NCI-H2081 treated with DMSO at 0.1 percent for 48 hours (cell line): Measurements from ENCODE around the gene PRR36.
"Not testable (repeated sequence)": the region's sequence is repeated elsewhere in the genome, so short reads cannot be mapped to it uniquely, and the experiment has no call there.

Experiments used
- DNase-seq: peaks from one replicate; lab custom pipeline; 2025; lab: John Stamatoyannopoulos, UW

Gene PRR36

GRCh38 chr19:7874076-7874896 is at the start of gene PRR36:
PRR36 (minus strand) TSS chr19:7874390; CDS start chr19:7873689, 701 bp downstream.
- DNase-seq, result peak; percentile 42

- DNase-seq, result no peak
These were observed 49.4 kb upstream of the PRR36 start for GRCh38 chr19:7923295-7924191.

GRCh38 chr19:7922836-7923195 is 48.6 kb upstream of the PRR36 start:
- no peak for DNase-seq

GRCh38 chr19:7921967-7922835 is 48.0 kb upstream of the PRR36 start:
- no peak for DNase-seq

DNA sequence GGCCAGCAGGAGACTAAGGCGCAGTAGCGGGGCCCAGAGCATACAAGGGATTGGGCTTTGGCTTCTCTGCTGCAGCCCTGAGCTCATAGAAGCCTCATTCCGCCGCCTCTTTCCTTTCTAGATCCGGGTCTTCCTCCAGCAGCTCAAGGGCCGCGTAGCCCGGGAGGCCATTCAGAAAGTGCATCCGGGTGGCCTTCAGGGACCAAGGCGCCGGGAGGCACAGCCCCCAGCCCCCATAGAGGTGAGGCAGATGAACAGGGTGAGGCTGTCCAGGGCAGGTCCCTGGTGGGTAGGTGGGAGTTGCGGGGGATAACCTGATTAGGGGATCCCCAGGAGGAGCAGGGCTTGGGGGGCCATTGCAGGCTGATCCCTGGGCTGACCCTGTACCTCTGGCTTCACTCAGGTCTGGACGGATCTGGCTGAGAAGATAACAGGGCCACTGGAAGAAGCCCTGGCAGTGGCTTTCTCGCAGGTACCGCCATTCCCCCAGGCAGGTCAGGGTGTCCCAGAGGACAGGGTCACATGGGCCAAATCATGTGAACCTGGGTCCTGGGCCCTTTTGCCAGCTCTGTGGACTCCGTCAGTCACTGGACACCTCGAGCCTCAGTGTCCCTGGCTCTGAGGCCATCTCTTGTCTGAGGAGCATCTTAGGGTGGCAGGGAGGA is 47.2 kb upstream of the PRR36 start:
- DNase-seq, result no peak

DNA sequence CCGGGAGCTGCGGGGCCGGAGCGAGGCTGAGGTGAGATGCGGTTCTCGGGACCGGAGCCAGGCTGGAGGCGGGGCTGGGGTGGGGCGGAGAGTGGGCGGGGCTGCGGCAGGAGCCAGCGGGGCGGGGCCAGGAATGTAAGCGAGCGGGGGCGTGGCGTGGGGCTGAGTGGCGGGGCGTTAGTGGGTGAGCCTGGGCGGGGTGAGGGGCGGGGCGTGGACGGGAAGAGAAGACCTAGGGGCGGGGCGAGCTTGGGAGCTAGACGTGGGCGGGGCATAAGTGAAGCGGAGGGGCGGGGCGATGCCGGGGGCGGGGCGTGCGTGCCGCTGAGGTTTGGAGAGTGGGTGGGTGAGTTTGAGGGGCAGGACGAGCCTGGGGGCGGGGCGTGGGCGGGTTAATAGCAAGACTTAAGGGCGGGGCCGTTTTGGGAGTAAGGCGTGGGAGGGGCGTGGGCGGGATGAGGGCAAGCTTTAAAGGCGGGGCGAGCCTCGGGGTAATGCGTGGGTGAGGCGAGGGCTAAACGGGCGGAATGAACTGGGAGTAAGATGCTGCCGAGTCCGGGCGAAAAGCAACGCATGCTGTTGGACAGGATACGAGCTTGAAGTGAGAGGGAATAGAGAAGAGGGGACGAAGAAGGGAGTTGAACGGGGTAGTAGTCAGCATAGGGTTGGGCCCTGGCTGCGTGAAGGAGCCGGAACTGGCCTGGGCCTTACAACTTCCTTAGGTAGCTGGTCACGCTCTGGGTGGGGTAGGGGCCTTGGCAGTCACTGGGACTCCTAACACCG is 46.5 kb upstream of the PRR36 start:
- no peak for DNase-seq

DNA sequence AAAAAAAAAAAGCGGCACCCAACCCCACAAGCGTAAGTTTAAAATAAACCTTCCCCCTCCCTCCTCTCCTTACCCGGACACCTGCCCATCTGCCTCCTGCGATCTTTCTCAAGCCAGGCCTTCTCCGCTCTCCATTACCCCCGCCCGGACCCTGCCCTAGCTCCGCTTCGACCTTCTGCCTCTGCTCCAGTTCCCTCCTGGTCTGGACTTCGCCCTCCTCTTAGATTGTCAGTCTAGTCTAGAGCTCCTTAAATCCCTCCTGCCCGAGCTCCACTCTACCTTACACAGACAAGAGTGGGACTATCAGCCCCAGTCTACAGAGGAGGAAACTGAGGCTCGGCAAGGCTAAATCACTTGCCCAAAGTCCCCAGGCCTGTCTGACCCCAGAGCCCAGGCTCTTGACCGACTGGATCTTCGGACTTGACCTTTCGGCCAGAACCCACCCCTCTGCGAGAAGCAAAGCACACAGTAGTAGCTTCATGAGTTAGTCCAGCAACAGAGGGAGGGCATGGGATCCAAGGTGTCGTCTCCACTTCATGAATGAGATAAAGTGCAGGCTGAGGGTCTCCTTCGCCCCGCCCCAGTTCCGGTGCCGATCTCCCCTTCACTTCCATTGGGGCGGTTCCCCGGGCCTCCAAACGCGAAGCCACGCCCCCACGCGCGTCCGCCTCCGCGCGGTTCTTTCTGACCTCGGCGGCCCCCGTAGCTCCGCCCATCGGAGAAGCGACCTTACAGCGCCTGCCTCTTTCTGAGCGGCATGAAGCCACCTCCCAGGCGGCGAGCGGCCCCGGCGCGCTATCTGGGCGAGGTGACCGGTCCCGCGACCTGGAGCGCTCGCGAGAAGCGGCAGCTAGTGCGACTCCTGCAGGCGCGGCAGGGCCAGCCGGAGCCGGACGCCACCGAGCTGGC is 45.7 kb upstream of the PRR36 start, which contains the start of gene SNAPC2:
Gene SNAPC2, plus strand, starts transcription at position 729 of the 909 bp plus-strand sequence. Its CDS starts 29 bp downstream, at position 758.
- DNase-seq, result peak; percentile 57

DNA sequence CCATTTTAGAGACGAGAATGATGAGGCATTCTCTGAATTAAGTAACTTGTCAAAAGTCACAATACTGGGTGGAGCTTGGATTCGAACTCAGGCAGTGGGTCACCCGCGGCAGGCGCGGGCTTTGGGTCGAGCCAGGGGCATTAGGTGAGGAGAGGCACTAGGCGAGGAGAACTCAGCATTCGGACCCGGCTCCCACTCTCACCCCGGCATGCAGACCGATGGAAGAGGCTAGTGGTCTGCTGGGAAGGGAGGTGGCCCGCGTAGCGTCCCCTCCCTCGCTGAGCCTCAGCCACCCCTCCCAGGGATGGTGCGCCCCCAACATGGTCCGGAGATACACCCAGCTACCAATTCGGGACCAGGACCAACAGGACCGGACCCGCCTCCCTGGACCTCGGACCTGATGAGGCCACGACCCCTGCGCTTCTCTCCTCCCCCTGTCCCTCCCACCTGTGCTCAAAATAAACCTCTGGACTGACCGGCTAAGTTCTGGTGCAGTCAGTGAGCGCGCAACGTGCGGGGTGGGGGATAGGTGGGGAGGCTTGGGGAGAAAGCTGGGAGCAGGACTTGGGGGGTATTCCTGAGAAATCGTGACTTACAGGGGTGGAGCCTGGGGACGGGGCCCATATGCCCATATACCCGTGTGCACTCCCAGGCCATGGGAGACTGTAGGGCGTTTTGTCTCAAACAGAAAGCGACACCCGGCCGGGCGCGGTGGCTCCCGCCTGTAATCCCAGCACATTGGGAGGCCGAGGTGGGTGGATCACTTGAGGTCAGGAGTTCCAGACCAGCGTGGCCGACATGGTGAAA is 44.6 kb upstream of the PRR36 start:
- DNase-seq, result no peak

DNA sequence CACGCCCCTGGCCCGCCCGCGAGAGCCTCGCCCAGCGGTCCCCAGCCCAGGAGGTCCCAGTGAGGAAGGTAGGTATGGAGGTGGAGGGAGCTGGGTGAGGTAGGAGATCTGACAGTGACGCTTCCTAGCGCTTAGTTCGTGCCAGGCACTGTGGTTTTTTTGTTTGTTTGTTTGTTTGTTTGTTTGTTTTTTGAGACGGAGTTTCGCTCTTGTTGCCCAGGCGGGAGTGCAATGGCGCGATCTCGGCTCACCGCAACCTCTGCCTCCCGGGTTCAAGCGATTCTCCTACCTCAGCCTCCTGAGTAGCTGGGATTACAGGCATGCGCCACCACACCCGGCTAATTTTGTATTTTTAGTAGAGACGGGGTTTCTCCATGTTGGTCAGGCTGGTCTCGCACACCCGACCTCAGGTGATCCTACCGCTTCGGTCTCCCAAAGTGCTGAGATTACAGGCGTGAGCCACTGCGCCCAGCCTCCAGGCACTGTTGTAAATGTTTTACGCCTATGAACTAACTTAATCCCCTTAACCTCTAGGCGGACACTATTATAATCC is 43.9 kb upstream of the PRR36 start:
- DNase-seq, result not testable (repeated sequence)

DNA sequence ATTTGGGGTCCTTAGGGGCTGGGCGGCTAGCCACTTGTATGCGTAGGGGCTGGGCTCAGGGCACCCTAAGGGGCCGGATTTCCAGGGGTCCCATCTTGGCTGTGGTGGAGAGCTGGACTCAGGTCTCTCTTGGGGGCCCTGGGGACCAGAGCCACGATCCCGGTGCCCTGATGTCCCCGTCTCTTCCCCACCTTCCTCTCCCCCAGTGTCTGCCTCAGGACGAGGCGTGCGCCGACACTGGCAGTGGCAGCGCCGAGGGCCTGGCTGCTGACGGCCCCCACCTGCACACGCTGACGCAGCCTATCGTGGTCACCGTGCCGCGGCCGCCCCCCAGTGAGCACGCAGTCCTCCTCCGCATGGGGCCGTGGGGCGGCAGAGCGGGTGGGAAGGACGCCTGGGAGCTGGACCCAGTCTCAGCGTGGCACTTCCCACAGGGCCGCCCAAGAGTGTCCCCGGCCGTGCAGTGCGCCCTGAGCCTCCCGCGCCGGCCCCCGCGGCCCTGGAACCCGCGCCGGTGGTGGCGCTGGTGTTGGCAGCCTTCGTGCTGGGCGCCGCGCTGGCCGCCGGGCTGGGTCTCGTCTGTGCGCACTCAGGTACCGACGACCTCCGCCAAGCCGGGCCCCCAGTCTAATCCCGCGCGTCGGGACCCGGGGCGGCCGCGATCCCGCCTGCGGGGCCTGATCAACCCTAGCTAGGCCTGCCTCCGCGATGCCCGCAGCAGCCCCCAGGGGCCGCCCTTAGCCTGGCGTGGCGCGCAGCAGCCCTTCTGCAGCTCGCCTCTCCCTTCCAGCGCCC is 43.3 kb upstream of the PRR36 start:
- DNase-seq, result no peak

DNA sequence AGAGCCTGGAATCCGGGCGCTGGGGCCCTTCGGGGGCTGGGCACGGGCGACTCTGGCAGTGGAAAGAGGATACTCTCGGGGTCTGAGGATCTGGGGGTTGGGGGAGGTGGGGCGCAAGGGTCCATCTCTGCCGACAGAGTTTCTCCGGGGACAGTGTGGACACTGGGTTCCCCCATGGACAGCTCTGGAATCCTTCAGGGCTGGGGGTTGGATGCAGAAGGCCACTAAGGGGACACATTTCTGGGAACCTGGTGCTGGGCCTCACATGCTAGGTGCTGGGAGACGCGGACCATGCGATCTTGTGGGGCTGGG is 42.7 kb upstream of the PRR36 start:
- no peak for DNase-seq

DNA sequence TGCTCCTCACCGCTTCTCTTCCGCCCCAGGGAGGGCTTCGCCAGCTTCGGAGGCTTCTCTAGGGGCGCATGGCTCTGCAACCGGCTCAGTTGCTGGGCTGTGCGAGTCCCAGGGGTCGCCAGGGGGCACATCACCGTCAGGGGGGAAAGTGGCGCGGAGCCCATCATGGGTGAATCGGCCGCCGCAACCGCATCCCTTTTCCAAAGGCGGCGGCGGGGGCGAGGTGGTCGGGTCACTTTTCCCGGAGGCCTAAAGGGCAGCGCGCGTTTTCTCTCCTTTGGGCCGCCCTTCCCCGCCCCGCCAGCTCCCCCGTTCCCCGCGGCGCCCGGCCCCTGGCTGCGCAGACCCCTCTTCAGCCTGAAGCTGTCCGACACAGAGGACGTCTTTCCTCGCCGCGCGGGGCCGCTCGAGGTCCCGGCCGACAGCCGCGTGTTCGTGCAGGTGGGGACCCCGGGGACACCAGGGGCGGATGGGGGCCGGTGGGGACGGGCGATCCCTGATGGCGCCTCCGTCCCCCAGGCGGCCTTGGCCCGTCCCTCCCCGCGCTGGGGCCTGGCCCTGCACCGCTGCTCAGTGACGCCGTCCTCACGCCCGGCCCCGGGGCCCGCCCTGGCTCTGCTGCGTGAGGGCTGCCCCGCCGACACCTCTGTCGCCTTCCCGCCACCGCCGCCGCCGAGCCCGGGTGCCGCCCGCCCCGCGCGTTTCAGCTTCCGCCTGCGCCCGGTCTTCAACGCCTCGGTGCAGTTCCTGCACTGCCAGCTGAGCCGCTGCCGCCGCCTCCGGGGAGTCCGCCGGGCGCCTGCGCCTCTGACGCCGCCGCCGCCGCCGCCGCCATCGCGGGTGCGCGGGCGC is 42.1 kb upstream of the PRR36 start:
- DNase-seq, result no peak

DNA sequence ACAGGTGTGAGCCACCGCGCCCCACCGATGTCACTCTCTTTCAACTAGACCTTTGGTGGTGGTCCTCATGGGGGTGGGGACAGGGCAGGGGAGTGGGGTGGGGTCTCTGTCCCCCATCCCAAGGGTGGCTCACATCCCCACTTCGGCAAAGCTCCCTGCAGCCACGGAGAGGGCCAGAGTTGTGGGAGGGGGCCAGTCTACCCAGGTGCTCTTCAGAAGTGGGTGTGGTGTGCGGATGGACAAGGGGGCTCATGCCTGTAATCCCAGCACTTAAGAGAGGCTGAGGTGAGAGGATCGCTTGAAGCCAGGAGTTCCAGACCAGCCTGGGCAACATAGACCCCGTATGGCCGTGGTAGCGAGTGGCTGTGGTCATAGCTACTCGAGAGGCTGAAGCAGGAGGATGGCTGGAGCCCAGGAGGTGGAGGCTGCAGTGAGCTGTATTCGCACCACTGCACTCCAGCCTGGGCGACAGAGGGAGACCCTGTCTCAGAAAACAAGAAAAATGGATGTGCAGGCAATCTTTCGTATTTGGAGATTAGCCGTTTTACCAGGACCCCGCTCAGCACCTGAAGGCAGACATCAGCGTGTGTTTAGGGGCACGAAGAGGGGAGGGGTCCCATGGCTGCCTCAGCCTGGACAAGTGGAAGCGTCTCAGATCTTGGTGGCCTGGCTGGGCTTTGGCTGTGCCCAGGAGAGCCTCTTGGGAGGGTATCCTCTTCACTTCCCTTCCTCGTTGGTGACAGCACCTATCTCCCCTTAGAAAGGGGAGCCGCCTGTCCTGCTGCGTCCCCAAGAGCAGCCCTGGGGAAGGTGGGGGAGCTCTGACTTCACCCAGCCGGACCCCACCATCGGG is 41.3 kb upstream of the PRR36 start:
- DNase-seq, result no peak

DNA sequence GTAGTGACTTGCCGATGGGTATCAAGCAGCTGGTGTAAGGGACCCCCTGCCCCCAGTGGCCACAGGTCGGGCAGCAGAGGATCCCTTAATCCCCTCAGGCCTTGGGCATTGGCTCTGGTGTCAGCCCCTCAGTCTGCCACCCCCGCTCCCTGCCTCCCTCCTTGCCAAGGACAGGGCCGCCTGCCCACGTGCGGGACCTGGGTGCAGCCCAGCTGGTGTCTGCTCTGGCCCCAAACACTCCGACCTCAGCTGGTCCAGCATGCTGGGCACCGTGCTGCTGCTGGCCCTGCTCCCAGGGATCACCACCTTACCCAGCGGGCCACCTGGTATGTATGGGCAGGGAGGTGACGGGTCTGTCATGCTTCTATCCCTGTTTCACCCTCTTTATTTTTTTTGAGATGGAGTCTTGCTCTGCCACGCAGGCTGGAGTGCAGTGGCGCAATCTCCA is 40.4 kb upstream of the PRR36 start, which contains the start of gene TGFBR3L:
Gene TGFBR3L, plus strand, starts transcription at position 233 of the 448 bp plus-strand sequence.
- no peak for DNase-seq

DNA sequence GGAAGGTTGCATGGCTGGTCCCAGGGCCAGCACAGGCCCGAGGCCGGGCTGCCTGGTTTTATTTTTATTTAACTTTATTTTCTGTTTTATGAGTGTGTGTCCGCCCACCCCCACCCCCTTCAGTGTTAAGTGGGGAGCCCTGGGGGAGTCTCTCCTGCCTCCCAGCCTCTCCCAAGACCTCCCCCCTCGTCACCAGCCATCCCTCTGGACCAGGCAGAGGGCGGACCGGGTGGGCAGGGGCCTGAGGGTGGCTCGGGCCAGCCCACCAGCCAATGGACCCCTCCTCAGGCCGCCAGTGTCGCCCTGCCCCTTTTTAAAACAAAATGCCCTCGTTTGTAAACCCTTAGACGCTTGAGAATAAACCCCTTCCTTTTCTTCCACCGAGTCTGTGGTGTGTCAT is 39.9 kb upstream of the PRR36 start:
- no peak for DNase-seq

- DNase-seq, result no peak
These were observed 39.5 kb upstream of the PRR36 start for GRCh38 chr19:7913652-7914051.
